ENCODE data around the gene PTPN6. TPM values are rescaled to one million over a fixed set of nuclear protein-coding genes. Genes with fewer than 3 reads are reported as not detected.
A peak's percentile ranks its signal among the peaks of the same experiment; 100 is the strongest.

The PTPN6 gene
- total and polyA plus RNA-seq, 2 of the 13 experiments (the other 11 are each of a cell fraction or from before 2014, with no cell fraction given), result 10.5 to 10.6 TPM

GRCh38 chr12:6967651-6968100 lies 16.5 kb downstream of the PTPN6 start:
- peaks cover 45% of the 10 kb centered on the region for H3K79me2 ChIP-seq (ENCODE audit: insufficient read depth, low read length)
- peaks cover 22 to 38% of the 10 kb centered on the region in 2 experiments for H3K36me3 ChIP-seq (replicated peaks in 1 of 2; ENCODE audit: control insufficient read depth in 1 of 2, insufficient read depth in 2 of 2, low read length in 2 of 2)
- H3K27ac ChIP-seq (ENCODE audit: extremely low read length, insufficient read depth, low read length), result peak overlapping the region; percentile 95
- H3K9ac ChIP-seq (ENCODE audit: insufficient read depth, low read depth, low read length), result no peak overlapping the region
- no peak for ATAC-seq
- WGBS (ENCODE audit: low lambda C conversion rate), result 85% methylated on average over 6 of the region's 10 CpGs
- H2AFZ ChIP-seq (ENCODE audit: low read length), result no peak overlapping the region
- in situ Hi-C loops (cut with HindIII; ENCODE audit: extremely low pct_ligation_motif_present, low pct_unique_long_range_greater_than_20kb) (no loop called here), intact Hi-C loops (cut with micrococcal nuclease; ENCODE audit: unreplicated experiment) (no loop called here)
- BruUV-seq (replicated peaks), result no TSS peak
- no peaks in the 10 kb centered on the region for H3K9me3 ChIP-seq (ENCODE audit: low read length)
- no peak for DNase-seq (ENCODE audit: low spot score)
- no peaks in the 10 kb centered on the region; the same call in 1 of the 2 replicates for H4K20me1 ChIP-seq (ENCODE audit: insufficient read depth, low read length)
- no peak for FAIRE-seq
- no peak overlapping the region for H3K4me3 ChIP-seq (replicated peaks in 1 of 3; ENCODE audit: insufficient read depth in 1 of 3, low read depth in 2 of 3, low read length in 3 of 3)
- H3K4me2 ChIP-seq (ENCODE audit: low read depth, low read length), result 0 out of 2 replicates have a peak overlapping the region, but pooled peaks have one; percentile 92
- peaks cover 52% of the 10 kb centered on the region for H3K4me1 ChIP-seq (ENCODE audit: insufficient read depth, low read length)
- POLR2A ChIA-PET, result interaction anchor here (3.2 kb wide), 1 partner anchor 23 kb away, joined by 42 read pairs; the partner anchor contains the start of genes C12orf57 and RNU7-1
- TF ChIP-seq MED8 (CRISPR knock-in tag; IDR thresholded peaks at IDR 0.05; ENCODE audit: insufficient replicate concordance) (no peak), AGO2 (optimal IDR thresholded peaks at IDR 0.05; ENCODE audit: low read depth, low read length) (peak; percentile 17)
- no peaks in the 10 kb centered on the region; a peak in 1 of 5 replicates for H3K27me3 ChIP-seq (ENCODE audit: control insufficient read depth in 1 of 2, insufficient read depth in 2 of 2, low read length in 2 of 2)
- CTCF ChIA-PET (ENCODE audit: low intra/inter-chr PET ratio, low total read pairs), result no interaction called here

GRCh38 chr12:6968426-6968825 lies 17.3 kb downstream of the PTPN6 start:
- Histone ChIP-seq H4K20me1 (ENCODE audit: insufficient read depth, low read length) (no peaks in the 10 kb centered on the region; the same call in 1 of the 2 replicates), H2AFZ (ENCODE audit: low read length) (no peak overlapping the region), H3K27ac (ENCODE audit: extremely low read length, insufficient read depth, low read length) (peak overlapping the region; percentile 95), H3K4me2 (ENCODE audit: low read depth, low read length) (peak overlapping the region; percentile 92), H3K4me3 (replicated peaks in 1 of 3; ENCODE audit: insufficient read depth in 1 of 3, low read depth in 2 of 3, low read length in 3 of 3) (no peak overlapping the region; a peak in 1 of 6 replicates), H3K27me3 (ENCODE audit: control insufficient read depth in 1 of 2, insufficient read depth in 2 of 2, low read length in 2 of 2) (no peaks in the 10 kb centered on the region; a peak in 1 of 5 replicates), H3K36me3 (replicated peaks in 1 of 2; ENCODE audit: control insufficient read depth in 1 of 2, insufficient read depth in 2 of 2, low read length in 2 of 2) (peaks cover 22 to 38% of the 10 kb centered on the region in 2 experiments), H3K9me3 (ENCODE audit: low read length) (no peaks in the 10 kb centered on the region), H3K79me2 (ENCODE audit: insufficient read depth, low read length) (peaks cover 49% of the 10 kb centered on the region), H3K4me1 (ENCODE audit: insufficient read depth, low read length) (peaks cover 53% of the 10 kb centered on the region), H3K9ac (ENCODE audit: insufficient read depth, low read depth, low read length) (peak overlapping the region; percentile 91)
- ATAC-seq, result no peak
- WGBS (ENCODE audit: low lambda C conversion rate), result 93% methylated on average over 9 of the region's 9 CpGs
- no TSS peak for BruUV-seq (replicated peaks)
- ChIA-PET POLR2A (interaction anchor here (1.2 to 3.2 kb wide), 4 partner anchors 12 to 50 kb away, joined by 4 to 42 read pairs (median 7); partner anchors contain the start of genes C12orf57, LPCAT3 and RNU7-1), CTCF (ENCODE audit: low intra/inter-chr PET ratio, low total read pairs) (no interaction called here)
- DNase-seq (ENCODE audit: low spot score), result no peak
- no peak for FAIRE-seq
- TF ChIP-seq IRF9 (CRISPR knock-in tag; IDR thresholded peaks at IDR 0.05; ENCODE audit: borderline replicate concordance) (0 out of 2 replicates have a peak, but pooled peaks have one; percentile 29), NFKBIZ (CRISPR knock-in tag; IDR thresholded peaks at IDR 0.05) (no peak), POLR2A (IDR thresholded peaks at IDR 0.05; ENCODE audit: insufficient read depth in 1 of 2, low read depth in 2 of 2, low read length in 2 of 2) (peak in 1 of 2 experiments; percentile 5; a peak in 2 of 4 replicates)
- in situ Hi-C loops (cut with HindIII; ENCODE audit: extremely low pct_ligation_motif_present, low pct_unique_long_range_greater_than_20kb), result no loop called here
- intact Hi-C loops (cut with micrococcal nuclease; ENCODE audit: unreplicated experiment), result no loop called here
